HG03196 (cell line): Measurements from ENCODE around the gene NFKBIZ.
"Not testable (repeated sequence)": the region's sequence is repeated elsewhere in the genome, so short reads cannot be mapped to it uniquely, and the experiment has no call there.

Experiments used
- ATAC-seq: cut with Tn5 transposase; IDR thresholded peaks from one replicate; pipeline ENCODE4 v1.9.1; 2021; ENCODE audit not compliant: unreplicated experiment

The NFKBIZ gene

DNA sequence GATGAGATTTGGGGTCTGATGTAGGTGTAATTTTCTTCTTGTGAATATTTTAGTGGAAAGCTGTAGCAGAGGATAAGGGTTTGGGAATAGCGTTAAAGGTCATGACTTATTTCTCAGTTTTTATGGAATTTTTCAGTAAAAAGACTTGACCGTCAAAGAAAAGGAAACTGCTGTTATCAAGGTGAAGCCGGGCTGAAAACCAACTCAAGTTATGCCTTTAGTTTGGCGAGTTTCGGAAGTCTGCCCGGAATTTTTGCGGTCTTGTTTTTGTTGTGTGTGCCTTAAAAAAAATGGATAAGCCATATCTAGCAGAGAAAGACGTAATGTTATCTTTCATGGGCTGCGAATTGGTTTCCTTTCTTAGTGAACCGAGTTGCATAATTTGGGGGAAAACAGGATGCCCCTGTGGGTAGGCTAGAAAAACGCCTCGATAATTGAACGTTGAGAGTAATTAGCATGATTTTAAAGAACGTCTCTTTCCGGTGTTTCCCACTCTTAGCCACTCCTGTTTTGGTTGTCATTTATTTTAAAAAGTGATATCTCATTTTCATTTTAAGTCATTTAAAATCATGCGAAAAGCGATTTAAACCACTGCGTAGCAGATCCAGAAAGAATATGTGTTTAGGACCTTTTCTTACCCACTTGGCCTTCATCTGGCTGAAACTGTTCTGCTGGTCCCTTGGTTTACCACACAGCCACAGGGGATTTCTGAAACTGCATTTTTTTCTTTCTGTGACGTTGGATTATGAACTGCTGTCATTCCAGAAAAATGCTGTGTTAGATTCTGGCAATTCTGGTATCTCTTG, 1.1 kb downstream of the NFKBIZ start:
- ATAC-seq = peak; percentile 25

GRCh38 chr3:101851072-101851770, 1.9 kb downstream of the NFKBIZ start:
- ATAC-seq = no peak

DNA sequence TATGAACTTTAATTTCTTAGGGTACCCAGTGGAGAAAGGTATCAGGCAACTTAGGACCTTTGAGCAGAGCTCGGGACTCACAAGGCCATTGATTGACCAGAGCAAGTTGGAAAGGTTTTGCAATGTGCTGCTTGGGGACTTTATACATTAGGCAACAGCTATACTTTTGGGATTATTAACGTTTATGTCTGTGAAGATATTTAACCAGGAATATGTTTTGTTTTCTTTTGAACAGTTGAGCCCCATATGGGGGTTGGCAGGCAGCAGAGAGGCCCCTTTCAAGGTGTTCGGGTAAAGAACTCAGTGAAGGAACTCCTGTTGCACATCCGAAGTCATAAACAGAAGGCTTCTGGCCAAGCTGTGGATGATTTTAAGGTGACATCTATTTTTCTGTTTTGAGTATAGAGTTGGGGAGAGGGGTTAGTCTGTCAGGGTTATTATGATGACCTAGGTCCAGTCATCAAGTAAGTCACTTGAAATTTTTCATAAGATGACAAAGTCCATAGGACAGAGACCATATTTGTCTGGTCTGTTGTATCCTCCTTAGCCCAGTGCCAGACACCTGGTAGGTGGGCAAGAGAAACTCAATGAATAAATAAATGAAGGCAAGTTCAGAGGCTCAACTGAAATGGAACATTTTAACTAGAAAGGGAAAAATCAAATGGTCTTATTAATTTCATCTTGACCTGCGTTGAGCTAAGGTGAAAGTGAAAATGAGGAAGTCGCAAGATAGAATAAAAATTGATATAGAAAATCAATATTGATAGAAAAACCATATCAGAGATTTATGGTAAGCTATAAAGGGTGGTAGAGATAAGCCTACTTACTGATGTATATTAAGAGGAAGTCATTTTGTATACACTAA, 2.8 kb downstream of the NFKBIZ start:
- no peak for ATAC-seq

DNA sequence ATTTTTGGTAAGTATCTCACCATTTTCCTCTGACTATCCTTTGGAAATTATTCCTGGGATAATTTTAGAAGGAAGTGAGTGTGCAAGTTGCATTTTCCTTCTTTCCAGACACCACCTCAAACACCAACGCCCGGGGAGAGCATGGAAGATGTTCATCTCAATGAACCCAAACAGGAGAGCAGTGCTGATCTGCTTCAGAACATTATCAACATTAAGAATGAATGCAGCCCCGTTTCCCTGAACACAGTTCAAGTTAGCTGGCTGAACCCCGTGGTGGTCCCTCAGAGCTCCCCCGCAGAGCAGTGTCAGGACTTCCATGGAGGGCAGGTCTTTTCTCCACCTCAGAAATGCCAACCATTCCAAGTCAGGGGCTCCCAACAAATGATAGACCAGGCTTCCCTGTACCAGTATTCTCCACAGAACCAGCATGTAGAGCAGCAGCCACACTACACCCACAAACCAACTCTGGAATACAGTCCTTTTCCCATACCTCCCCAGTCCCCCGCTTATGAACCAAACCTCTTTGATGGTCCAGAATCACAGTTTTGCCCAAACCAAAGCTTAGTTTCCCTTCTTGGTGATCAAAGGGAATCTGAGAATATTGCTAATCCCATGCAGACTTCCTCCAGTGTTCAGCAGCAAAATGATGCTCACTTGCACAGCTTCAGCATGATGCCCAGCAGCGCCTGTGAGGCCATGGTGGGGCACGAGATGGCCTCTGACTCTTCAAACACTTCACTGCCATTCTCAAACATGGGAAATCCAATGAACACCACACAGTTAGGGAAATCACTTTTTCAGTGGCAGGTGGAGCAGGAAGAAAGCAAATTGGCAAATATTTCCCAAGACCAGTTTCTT, 3.9 kb downstream of the NFKBIZ start:
- ATAC-seq = no peak

DNA sequence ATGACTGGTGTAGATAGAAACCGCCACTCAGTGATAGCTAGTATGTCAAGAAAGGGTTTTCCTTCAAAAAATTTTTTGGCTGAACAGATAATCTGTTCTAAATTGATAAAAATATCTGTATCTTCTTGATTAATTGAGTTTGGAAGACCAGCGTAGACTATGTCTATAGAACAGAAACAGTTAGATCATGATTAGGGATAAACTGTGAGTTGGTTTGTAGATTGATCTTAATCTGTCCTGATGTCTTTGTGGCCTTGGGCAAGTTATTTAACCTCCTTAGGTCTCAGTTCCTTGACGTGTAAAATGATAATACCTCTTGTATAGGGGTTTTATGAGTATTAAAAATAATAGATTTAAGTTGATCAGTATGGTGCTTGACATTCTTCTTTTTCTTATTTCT, 4.7 kb downstream of the NFKBIZ start:
- no peak for ATAC-seq

GRCh38 chr3:101854608-101855304, 5.4 kb downstream of the NFKBIZ start:
- ATAC-seq = no peak

- ATAC-seq = no peak
These were observed 8.0 kb downstream of the NFKBIZ start for GRCh38 chr3:101857301-101857741.

DNA sequence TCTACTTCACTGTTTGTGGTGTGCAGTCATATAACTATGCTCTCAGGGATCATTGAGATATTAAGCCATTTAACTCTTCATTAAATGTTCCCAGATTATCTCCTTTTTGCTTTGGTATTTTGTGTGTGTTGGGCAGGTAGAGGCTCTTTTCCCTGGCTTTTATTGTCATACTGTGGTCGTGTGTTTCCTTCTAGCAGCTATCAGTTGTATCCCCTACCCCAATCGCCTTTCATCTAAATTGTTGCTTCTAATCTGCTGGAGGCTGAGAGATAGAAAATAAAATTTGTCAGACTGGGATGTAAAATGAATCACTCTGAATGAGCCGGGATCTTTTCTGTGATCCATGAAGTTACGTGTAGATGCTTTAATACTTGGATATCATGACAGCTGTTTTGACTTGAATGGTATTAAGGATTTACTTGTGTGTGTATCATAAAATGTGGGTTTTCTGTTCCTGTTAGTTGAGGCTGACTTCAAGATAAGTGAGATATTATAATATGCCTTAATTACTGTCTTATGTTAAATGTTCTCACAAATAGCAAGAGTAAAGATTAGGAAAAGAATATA, 9.2 kb downstream of the NFKBIZ start:
- no peak for ATAC-seq

- ATAC-seq = no peak
These were observed 10.7 kb downstream of the NFKBIZ start for GRCh38 chr3:101859882-101860448.

DNA sequence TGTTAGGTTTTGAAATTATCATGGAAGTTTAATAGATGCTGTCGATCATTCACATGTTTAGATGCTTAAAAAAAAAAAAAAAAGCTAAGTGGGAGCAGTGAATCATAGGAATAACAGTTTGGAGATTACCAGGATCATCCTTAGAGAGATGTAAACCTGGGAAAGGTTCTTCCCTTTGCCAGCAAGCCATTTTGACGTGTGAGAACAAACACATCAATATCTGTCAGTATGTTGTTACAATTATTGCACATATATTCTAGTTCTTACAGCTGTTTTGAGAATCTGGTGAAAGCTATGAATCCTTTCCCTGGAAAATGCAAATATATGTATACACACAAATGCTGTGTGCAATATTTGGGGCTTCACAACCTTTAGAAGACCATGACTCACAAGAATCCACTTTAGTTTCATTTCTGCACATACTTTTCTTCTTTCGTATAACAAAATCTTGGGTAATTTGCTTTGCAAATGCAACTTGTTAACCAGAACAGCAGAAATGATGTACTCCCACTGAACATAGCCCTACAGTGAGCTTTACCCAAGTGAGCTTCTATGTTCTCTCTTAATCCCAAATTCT, 12.0 kb downstream of the NFKBIZ start:
- ATAC-seq = no peak

DNA sequence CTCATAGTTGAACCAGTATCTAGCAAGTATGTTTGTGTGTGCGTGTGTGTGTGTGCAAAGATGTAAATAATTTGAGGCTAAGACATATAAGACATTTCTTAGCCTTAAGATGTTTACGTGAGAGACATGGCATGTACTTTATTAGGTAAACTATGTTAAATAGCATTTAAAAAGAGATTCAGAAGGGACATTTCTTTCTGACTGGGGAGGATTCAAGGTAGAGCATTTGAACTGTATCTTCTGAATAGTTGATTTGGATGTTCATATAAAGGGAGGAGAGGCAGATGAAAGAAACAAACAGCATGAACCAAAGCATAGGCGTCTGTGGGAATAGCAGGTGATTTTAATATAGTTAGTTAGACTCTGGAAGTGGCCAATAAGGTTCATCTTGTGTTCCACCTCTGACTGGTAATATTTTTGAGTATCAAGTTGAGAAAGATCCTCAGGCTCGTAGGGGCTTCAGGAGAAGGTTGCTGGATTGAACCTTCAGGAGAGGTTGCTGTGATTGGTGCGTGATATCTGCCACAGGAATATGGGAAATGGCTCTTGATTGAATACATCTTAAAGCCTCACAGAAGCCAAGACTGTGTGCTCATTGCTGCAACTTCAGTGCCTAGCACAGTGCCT, 12.6 kb downstream of the NFKBIZ start:
- no peak for ATAC-seq

DNA sequence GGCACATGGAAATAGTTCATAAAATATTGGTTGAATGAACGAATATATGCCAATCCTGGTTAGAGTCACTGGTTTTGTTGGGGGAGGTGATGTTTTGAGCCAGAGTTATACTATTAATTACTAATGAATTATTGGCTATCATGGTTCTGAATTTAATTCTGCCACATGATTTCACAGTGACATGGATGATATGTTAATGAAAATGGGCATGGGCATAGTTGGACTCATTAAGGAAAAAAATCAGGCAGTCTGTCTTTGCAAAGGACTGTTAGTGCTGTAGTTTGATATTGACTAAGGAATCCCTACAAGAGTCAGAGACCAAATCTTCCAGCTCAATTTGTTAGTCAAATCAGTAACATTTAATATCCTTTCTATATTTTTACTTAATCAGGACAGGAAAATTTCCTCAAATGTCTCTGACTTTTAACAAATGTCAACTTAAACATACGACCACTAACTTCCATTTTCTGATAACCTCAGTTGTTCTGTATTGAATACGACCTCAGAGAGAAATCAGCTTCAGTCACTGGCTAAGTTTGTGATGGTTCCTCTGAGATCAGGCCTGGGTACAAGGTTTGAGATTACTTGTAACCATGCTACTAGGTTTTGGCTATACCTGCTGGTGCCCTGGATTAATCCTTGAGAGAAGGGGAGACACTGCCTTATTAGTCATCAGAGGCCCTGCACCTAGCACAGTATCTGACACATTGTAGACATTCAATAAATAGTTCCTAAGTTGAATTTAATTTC, 13.3 kb downstream of the NFKBIZ start:
- ATAC-seq = no peak

DNA sequence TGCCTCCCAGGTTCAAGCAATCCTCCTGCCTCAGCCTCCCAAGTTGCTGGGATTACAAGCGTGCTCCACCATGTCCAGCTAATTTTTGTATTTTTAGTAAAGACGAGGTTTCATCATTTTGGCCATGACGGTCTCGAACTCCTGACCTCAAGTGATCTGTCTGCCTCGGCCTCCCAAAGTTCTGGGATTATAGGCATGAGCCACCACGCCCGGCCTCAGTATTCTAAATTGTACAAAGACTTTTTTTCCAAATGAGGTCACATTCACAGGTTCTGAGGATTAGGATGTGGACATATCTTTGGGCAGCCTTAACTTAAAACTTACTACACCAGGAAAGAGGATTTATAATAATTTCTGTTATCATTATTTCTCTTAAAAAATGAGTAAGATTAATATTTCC, 15.6 kb downstream of the NFKBIZ start:
- ATAC-seq = not testable (repeated sequence)

GRCh38 chr3:101865751-101866509, 16.6 kb downstream of the NFKBIZ start:
- no peak for ATAC-seq

GRCh38 chr3:101867511-101867910, 18.2 kb downstream of the NFKBIZ start:
- ATAC-seq = no peak

DNA sequence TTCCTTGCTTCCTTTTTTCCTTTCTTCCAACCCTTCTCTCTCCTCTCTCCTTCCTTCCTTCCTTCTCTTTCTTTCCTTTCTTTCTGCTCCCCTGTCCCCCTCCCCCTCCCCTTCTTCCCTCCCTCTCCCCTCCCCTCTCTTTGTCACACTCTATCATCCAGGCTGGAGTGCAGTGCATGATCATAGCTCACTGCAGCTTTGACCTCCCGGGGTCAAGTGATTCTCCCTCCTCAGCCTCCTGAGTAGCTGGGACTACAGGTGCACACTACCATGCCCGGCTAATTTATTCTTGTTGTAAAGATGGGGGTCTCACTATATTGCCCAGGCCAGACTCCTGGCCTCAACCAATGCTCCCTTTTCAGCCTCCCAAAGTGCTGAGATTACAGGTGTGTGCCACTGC, 18.7 kb downstream of the NFKBIZ start:
- ATAC-seq = no peak
